Activated T-cell treated with anti-CD3 and anti-CD28 coated beads for 24 hours (primary cell): Measurements from ENCODE around the gene HYDIN.
A peak's percentile ranks its signal among the peaks of the same experiment; 100 is the strongest.
"Not testable (repeated sequence)": the region's sequence is repeated elsewhere in the genome, so short reads cannot be mapped to it uniquely, and the experiment has no call there.

ENCODE experiments used
- DNase-seq: peaks from one replicate; pipeline ENCODE4 v3.0.0-alpha.2; 2020; ENCODE audit warnings: low read depth

Gene HYDIN

GRCh38 chr16:70823498-70824118 lies 406.9 kb downstream of the HYDIN start:
- DNase-seq = not testable (repeated sequence)

GRCh38 chr16:70822734-70823133 lies 407.8 kb downstream of the HYDIN start:
- DNase-seq = not testable (repeated sequence)

GRCh38 chr16:70818088-70818487 lies 412.4 kb downstream of the HYDIN start:
- DNase-seq = not testable (repeated sequence)

GRCh38 chr16:70809392-70810060 lies 421.0 kb downstream of the HYDIN start:
- DNase-seq = no peak

- no peak for DNase-seq
Observed at GRCh38 chr16:70808371-70808770, 422.2 kb downstream of the HYDIN start.

GRCh38 chr16:70805787-70806186 lies 424.7 kb downstream of the HYDIN start:
- DNase-seq = no peak

GRCh38 chr16:70805380-70805779 lies 425.1 kb downstream of the HYDIN start:
- no peak for DNase-seq

GRCh38 chr16:70804734-70805169 lies 425.8 kb downstream of the HYDIN start:
- DNase-seq = no peak

GRCh38 chr16:70804153-70804733 lies 426.3 kb downstream of the HYDIN start:
- no peak for DNase-seq

- DNase-seq = no peak
Observed at GRCh38 chr16:70803319-70803718, 427.2 kb downstream of the HYDIN start.

- no peak for DNase-seq
Observed at GRCh38 chr16:70801611-70802010, 428.9 kb downstream of the HYDIN start.

GRCh38 chr16:70800781-70801480 lies 429.6 kb downstream of the HYDIN start, which contains the start of gene VAC14:
Gene VAC14, minus strand, starts transcription at chr16:70801158. Its CDS starts 258 bp downstream, at chr16:70800900.
- DNase-seq = peak; percentile 96

- DNase-seq = no peak
Observed at GRCh38 chr16:70800311-70800710, 430.2 kb downstream of the HYDIN start.

- no peak for DNase-seq
Observed at GRCh38 chr16:70796301-70796700, 434.2 kb downstream of the HYDIN start.

- no peak for DNase-seq
Observed at GRCh38 chr16:70795296-70795912, 435.1 kb downstream of the HYDIN start.

- DNase-seq = no peak
Observed at GRCh38 chr16:70793851-70794502, 436.5 kb downstream of the HYDIN start.

GRCh38 chr16:70790815-70791214 lies 439.7 kb downstream of the HYDIN start:
- no peak for DNase-seq

- no peak for DNase-seq
Observed at GRCh38 chr16:70789595-70790447, 440.7 kb downstream of the HYDIN start.

- no peak for DNase-seq
Observed at GRCh38 chr16:70788668-70789594, 441.6 kb downstream of the HYDIN start.
